ENCODE data around the gene NCAM2.

DNA sequence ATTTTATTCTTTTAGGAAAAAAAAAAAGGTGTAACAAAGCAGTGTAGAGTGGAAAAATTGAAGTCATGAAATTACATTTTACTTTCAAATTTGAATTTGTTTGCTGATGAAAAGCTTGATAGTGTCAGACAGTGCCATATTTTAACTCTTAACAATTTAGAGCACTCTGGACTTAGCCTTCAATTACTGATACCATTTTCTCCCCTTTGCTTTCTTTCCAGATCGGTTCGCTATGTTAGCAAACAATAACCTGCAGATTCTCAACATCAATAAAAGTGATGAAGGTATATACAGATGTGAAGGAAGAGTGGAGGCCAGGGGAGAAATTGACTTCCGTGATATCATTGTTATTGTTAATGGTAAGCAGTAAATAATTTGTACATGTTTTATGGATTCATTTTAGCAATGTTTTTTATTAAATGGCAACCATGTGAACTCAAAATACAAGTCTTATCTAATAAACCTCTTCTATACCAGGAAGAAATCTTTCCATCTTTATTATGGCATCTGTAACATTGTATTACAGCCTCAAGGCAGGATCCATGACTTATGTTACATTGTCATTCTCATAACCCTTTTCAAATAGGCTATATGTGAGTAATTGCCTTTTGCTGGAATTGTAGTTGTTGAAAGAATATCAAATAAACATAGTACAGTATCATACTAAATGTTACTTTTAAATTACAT lies 293.8 kb downstream of the NCAM2 start:
- TF ChIP-seq, protein P1, sequence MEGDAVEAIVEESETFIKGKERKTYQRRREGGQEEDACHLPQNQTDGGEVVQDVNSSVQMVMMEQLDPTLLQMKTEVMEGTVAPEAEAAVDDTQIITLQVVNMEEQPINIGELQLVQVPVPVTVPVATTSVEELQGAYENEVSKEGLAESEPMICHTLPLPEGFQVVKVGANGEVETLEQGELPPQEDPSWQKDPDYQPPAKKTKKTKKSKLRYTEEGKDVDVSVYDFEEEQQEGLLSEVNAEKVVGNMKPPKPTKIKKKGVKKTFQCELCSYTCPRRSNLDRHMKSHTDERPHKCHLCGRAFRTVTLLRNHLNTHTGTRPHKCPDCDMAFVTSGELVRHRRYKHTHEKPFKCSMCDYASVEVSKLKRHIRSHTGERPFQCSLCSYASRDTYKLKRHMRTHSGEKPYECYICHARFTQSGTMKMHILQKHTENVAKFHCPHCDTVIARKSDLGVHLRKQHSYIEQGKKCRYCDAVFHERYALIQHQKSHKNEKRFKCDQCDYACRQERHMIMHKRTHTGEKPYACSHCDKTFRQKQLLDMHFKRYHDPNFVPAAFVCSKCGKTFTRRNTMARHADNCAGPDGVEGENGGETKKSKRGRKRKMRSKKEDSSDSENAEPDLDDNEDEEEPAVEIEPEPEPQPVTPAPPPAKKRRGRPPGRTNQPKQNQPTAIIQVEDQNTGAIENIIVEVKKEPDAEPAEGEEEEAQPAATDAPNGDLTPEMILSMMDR (conservative IDR thresholded peaks at IDR 0.05; ENCODE audit: low read length) = no peak
- no peak for TF ChIP-seq EZH2phosphoT487 (IDR thresholded peaks at IDR 0.05; ENCODE audit: borderline replicate concordance)

All from Loucy (cell line).